Stimulated activated CD4-positive, alpha-beta T cell treated with anti-CD3 and anti-CD28 coated beads, Interleukin-4, amount 100 ng/mL, for 48 hours (primary cell): ENCODE measurements around the gene TRPM4.
"Not testable (repeated sequence)": the region's sequence is repeated elsewhere in the genome, so short reads cannot be mapped to it uniquely, and the experiment has no call there.

Experiments used
- DNase-seq, 2 donors: peaks; one replicate each; pipeline ENCODE4 v3.0.0-alpha.2; 2020; ENCODE audit warnings: low read depth in 2 of 2

TRPM4 gene

DNA sequence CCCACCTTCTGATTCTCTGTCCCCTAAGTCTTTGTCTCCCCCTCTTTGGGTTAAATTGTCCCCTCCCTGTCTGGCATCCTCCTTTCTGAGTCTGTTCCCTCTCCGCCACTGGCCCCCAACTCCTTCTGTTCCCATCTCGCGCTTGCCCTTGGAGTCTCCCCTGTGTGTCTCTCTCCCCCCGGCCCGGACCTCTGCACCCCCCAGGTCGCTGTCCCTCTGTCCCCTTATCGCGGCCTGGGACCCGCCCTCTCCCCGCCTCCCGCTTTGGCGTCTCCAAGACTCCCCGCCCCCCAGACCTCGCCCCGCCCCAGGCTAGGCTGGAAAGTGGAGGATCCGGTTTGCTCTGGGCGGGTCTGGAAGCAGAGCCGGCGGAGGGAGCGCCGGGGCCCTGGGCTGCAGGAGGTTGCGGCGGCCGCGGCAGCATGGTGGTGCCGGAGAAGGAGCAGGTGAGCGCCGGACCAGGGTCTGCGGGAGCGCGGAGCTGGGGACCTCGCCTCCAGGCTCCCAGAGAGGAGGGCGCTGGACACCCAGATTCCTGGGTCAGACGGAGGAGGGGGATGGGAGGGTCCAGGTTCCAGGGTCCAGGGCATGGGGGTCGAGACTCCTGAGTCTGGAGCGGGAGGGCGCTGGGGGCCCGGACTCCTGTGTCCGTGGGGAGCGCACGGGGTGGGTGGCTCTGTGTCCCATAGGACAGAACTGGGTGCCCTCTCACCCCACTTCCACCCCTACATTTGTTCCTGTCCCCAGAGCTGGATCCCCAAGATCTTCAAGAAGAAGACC is at the start of gene TRPM4:
TRPM4 (plus strand) TSS at position 348 of the 780 bp plus-strand sequence; CDS start at position 423, 75 bp downstream.
- peak; percentile 60 to 63 for DNase-seq

DNA sequence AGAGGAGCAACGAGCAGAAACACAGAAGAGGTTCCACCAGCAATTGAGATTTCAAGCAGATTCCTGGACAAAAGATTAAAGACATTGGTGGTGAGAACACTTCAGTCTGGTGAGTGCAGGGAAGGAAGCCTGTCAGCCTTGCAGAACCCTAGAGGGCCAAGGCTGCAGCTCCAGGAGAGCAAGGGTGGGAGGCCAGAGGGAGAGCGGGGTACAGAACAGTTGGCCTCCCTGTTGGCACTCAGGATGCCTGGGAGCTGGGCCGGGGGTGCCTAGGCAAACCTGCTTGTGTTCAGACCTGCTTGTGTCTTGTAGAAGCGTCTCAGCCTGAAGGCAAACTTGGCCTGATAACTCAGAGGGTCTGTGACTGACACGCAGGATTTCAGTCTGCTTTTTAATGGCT is 48.5 kb upstream of the TRPM4 start:
- no peak for DNase-seq

DNA sequence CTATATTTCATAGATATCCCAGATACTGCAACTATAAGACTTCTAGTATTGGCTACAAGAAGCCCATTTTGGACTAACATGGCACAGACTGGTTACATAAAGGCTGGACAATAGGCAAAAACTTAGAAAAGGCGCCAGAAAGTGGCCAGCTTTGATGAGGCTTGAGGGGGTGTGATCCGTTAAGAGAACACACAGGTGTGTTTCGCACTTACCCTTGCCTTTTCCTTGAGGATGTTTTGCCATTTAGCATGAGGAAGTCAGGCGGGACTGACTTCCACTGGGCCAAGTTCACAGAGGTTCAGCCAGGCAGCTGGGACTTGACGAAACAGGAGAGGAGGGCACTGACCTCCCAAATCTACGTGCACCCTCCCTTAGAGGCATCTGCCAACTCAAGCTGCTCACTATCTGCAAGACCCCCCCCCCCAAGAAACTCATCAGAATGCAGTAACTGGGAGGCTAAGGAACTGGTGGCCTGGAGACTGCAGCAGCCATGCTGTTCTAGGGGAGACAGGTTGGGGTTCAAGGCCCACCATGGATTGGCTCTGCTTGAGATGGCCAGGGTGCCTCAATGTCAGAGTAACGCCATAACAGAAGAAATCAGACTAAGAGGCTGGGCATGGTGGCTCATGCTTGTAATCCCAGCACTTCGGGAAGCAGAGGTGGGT is 47.9 kb upstream of the TRPM4 start:
- no peak for DNase-seq

DNA sequence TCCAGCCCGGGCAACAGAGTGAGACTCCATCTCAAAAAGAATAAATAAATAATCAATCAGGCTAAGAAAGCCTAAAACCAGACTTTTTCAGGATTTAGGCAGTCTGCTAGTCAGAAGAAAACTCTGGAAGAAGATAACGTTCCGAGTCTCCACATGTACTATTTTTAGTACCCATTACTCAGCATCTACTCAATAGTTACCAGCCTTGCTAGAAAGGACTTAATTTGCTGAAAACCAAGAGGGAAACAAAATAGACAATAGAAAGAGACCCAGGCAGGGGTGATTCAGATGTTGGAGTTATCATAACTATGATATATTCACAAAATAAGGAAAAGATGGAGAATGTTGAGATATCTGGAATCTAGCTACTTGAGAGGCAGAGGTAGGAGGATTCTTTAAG is 47.0 kb upstream of the TRPM4 start:
- DNase-seq, result no peak

GRCh38 chr19:49111218-49111998 is 46.2 kb upstream of the TRPM4 start:
- DNase-seq, result no peak

GRCh38 chr19:49113762-49114629 is 43.6 kb upstream of the TRPM4 start, which contains the start of gene LIN7B:
TSS of gene LIN7B (plus strand) at chr19:49114370. CDS start at chr19:49114405, 35 bp downstream.
- peak; percentile 56 to 61 for DNase-seq

GRCh38 chr19:49114630-49115363 is 42.8 kb upstream of the TRPM4 start:
- DNase-seq, result peak in 1 of 2 donors; percentile 50

- no peak for DNase-seq
Observed at GRCh38 chr19:49116544-49116943, 41.0 kb upstream of the TRPM4 start.

DNA sequence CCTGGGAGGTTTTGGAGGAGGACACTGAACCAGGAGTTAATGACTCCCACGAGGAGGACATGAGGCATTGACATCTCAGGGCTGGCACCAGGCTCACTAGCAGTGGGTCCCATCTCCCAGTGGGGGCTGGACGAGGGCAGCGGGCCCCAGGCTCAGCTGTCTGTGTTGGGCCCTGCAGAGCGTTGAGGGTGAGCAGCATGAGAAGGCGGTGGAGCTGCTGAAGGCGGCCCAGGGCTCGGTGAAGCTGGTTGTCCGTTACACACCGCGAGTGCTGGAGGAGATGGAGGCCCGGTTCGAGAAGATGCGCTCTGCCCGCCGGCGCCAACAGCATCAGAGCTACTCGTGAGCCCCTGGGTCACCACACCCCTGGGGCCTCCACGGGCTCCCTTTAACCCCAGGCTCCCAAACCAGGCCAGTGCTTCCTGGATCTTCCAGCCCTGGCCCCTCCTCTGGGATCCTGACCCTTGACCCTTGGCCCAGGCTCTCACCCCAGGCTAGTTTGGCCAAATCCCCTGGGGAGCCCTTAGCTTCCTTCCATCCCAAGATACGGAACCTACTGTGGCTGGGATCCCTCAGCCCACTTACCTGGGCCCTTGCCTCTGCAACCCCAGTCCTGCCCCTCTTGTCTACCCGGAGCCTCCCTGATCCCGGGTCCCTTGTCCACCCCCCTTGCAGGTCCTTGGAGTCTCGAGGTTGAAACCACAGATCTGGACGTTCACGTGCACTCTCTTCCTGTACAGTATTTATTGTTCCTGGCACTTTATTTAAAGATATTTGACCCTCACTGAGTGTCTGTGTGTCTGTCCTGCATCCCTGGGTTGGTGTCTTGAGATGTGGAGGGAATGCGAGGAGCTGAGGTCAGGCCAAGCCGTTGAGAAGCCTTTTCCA is 39.7 kb upstream of the TRPM4 start:
- DNase-seq, result no peak

- DNase-seq, result peak; percentile 91 to 93
Observed at GRCh38 chr19:49118565-49119410, 38.8 kb upstream of the TRPM4 start, which contains the start of gene C19orf73. TSS of gene C19orf73 (minus strand) at chr19:49119143. CDS start at chr19:49119022, 121 bp downstream.

DNA sequence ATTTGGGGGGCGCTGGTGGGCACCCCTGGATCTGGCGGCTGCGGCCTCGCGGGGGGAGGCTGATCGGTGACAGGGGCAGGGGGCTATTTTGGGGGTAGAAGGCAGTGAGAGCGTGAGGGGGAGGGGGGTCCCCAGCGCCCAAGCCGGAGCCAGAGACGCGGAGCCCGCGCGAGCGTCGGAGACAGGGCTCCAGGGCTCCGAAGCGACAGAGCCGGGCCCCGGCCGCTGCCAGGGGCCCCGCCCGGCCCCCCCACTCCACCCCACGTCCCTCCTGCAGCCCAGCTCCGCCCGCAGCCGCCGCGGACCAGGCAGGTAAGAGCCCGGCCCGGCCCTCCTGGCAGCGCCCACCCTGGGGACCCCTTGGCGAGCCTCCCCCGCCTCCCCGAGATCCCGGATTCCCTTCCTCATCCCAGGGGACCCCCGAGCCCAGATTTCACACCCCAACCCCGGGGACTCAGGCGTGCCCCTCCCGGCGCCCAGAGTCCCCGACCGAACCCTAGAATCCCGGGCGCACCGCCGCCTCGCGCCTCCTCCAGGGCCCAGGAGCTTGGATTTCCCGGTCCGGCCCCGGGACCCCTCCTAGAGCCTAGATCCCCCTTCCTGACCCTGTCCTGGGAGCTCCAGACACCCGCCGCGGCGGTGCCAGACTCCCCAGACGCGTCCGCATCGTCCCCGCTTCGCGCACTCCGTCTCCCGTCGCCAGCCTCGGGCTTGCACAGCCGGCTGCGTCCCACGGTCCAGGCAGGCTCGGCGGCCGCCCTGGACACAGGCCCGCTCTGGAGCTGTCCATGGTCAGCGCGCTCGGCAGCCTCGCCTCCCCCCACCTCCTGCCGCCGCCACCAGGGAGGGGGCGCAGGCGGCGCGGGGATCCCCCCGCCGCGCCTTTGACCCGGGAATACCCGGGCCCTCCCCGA is 37.9 kb upstream of the TRPM4 start, which contains the start of gene PPFIA3:
PPFIA3 (plus strand) TSS at position 134 of the 914 bp plus-strand sequence. CDS start 8,330 bp downstream, outside the sequence.
- DNase-seq, result no peak

GRCh38 chr19:49120325-49120683 is 37.3 kb upstream of the TRPM4 start:
- DNase-seq, result no peak

DNA sequence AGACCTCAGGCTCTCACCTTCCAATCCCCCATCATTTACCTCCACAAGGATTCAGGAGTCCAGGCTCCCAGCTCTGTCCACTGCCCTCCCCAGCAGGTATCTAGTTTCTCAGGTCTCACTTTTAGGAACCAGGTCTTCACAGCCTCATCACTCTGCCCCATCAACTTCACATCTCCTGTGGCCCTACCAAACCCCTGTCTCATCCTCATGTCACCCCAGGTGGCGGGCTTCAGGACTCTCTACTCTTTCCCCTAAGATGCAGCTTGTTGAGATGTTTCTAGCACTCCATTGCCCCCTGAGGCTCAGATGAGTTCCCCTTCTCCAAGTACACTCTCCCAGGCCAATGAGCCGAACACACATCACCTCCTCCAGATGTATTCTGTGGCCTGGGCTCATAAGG is 36.7 kb upstream of the TRPM4 start:
- no peak for DNase-seq

DNA sequence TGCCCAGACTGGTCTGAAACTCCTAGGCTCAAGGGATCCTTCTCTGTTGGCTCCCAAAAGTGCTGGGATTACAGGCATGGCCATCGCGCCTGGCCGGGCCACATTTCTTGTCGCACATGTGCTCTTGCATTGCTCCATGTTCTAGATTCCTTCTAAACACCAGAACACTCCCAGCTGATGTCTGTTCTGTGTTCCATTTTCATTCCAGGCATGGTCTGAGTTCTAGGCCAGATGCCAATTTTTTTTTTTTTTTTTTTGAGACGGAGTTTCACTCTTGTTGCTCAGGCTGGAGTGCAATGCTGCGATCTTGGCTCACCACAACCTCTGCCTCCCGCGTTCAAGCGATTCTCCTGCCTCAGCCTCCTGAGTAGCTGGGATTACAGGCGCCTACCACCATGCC is 35.8 kb upstream of the TRPM4 start:
- DNase-seq, result not testable (repeated sequence)

- not testable (repeated sequence) for DNase-seq
Observed at GRCh38 chr19:49123285-49123684, 34.3 kb upstream of the TRPM4 start.

DNA sequence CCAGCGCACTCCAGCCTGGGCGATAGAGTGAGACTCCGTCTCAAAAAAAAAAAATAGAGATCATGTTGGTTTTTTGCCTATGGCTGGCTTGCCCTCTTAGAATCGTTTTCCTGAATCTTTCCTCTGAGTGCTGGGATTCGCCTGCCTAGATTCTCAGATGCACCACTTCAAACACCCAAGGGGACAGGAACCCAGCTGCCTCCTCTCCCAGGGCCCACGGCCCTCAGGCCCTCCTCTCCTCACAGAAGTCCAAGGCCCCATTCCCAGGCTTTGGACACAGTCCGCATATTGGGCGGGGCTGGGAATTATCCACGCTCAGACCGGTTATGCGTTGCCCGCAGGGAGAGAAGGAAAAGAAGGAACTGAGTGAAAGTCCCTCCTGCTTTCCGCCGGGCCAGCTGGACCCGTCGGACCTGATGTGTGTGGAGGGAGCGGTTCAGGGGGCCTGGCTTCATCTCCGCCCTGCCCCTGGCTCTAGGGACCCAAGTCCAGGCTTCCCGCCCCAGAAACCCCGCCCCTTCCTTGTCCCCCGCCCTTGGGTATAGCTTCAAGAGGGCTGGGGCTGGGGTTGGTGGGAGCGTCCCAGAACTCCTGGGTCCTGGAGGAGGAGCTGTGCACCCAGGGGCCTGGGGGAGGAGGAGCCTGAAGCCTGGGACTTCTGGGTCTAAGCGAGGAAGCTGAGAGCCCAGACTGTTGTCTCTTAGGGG is 32.4 kb upstream of the TRPM4 start:
- no peak for DNase-seq

DNA sequence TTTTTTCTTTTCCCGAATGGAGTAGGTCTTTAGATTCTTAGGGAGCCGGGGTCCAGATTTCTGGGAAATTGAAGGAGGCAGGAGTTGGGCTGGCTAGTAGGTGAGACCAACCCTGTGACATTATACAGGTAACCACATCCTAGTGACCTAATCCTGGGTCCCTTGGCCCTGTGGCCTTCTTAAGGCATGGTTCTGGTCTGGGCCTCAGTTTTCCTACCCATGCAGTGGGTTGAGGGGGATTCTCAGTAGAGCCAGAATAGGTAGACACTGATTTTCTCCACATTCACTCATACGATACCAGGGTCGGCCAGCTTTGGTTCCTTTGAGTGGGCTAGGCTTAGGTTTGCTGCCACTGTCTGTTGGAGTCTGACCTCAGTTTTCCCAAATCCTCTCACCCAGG is 31.0 kb upstream of the TRPM4 start:
- DNase-seq, result no peak
